Measurements from ENCODE around the gene NACA2.
"Not testable (repeated sequence)": the region's sequence is repeated elsewhere in the genome, so short reads cannot be mapped to it uniquely, and the experiment has no call there.

NACA2 gene

DNA sequence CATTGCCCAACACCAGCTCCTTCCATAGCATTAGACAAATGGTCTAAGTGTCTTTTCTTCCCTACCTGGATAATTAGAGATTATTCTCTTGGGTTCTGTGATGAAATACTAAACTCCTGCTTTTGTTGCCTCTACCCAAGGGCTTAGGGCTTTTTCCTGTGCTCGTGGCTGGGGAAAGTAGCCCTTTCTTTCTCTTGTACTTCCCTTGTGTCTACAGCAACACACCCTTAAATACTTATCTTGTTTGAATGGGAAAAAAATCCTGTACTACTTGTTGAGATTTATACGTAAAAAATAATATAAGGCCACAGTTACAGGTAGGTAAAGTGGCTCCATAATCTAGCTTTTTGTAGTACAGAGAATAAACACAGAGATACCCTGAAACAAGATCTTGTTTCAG, 7.0 kb upstream of the NACA2 start:
- no peak for DNase-seq

DNA sequence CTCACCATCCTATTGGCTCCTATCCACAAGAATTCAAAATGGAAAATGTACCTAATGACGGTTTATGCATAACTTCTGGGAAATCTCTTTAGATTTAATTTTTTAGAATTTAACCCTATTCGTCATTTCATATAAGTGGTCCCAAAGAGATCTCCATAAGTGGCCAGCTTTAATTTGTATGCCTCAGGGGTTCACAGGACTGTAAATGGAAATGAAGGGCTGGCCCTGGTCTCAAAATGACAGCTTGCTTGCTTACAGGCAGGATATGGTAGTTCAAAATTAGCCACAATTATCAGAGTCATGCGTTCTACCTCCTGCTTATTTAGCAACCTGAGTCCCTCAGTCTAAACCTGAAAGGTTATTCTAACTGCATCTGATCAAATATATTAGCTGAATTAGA, 6.6 kb upstream of the NACA2 start:
- peak; percentile 95 for DNase-seq

DNA sequence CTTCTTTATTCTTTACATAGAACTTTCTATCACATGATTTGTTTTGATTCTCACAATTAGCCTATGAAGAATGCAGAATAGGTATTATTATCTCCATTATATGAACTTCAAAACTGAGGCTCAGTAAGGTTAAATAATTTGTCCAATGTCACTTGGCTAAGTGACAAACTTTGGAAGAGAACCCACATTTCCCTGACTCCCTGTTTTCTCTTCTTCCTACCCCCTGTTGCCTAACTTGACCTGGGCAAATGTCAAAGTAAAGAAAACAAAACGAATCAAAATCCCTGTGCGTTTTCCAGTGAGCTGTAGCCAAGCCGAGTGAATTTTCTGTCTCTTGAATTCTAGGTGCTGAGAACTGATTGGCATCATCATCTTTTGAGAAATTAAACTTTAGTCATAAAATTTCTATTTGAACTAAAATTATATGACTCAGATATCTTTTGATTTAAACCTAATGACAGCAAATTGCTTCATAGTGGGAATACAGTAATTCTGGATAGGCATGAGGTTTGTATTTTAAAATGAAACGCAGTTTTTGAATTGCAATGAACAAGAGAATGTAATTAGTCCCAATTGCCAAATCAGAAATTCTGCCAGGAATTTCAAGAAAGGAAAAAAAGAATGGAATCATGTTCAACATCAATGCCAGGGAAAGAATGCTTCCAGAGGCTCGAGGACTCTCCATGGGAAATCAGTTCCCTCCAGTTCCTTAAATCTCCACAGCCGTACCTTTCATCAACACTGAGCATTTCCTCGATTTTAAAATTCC, 4.6 kb upstream of the NACA2 start:
- no peak for DNase-seq

DNA sequence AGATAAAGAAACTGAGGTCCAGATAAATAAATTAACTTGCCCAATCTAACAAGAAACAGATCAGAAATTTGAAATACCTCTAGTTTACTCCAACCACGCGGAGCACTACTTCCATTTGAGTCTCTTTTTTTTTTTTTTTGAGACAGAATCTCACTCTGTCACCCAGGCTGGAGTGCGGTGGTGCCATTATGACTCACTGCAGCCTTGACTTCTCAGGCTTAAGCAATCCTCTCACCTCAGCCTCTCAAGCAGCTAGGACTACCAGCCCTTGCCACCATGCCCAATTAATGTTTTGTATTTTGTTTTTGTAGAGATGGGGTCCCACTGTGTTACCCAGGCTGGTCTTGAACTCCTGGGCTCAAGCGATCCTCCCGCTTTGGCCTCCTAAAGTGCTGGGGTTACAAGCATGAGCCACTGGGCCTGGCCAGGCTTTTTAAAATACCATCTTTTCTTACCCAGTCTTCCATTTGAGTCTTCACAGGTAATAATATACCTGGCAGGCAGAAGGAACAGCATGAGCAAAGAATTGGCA, 3.3 kb upstream of the NACA2 start:
- DNase-seq, result peak; percentile 8

DNA sequence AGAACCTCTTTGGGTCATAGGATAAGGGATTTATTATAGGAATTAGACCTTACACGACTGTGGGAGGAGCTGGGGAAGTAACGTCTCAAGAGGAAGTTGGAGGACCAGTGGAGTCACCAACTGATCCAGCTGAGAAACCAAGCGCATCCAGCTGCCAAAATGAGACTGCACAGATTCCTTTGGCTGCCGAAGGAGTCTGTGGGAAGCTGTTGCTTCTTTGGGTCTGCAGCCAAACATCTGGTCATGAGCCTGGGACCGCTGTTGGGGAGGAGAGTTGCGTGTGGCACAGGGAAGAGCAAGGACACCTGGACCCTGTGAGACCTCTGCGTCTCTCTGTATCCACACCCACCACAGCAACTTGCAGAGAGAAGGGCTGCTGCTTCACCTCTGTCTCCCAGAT, 2.4 kb upstream of the NACA2 start:
- DNase-seq, result no peak

DNA sequence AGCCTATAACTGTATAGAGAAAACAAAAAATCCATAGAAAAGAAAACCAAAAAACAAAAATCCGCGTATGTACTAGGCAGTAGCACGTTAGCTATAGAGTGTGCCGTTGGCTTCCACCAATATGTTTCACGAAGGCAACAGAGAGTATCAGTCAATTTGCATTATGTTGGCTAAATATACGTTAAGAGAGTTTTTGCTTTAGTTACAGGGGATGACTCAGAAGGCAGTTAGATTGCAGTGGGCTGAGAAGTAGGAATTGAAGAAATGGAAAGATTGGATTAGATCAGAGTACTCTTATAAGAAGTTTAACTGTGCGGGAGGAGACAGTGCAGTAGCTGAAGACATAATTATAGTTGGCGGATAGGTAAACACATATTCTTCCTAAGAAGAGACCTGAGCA, 911 bp upstream of the NACA2 start:
- peak; percentile 22 for DNase-seq

DNA sequence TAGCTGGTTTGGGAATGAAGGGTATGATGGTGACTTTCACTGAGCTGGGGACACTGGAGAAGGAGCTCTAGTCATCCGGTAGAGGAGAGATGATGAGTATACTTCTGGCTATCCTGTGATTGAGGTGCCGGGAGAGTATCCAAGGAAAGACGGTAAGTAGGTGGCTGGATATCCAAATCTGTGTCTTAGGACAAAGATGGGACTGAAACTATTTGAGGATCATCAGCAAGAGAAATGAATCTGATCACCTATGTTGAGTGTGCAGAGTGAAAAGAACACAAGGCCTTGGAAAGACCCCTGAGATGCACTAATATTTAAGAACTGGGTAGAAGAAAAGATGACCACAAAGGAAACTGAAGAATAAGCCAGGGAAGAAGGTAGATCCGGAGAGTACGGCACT, 1.0 kb downstream of the NACA2 start:
- DNase-seq, result no peak

DNA sequence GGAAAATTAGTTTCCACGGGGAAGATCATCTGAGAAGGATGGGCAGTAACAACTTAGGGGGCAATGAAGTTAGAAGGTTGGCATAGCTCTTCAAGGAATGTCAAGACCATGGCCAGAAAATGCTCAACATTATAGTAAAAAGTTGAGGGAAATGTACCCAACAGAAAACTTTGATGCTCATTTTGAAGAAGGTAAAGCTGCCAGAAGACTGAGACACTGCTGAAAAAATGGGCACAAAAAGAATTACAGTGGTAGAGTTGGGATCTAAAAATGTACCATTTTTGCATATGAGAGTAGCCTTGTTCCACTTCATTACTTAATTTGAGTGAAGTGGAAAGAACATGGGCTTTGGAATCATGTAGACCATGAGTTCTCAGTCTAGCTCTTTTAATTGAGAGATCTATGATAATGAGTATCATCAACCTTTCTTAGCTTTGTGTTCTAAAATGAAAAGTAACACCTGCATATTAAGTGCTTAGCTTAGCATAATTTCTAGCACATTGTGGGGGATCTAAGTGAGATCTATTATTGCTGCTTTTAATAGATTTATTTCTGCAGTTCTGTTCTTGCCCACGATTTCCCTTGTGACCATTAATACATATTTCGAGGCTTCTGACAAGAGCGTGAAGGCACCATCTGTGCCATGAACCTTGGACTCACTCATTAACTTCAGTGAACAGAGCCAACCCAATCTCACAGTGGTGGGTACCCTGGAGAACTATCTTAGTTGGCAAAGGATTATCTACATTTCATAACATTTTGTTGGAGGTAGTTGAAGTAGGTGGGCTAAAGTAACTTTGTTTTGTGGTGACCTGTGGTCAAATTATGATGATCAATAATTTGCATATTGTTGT, 3.0 kb downstream of the NACA2 start:
- DNase-seq, result peak; percentile 80

DNA sequence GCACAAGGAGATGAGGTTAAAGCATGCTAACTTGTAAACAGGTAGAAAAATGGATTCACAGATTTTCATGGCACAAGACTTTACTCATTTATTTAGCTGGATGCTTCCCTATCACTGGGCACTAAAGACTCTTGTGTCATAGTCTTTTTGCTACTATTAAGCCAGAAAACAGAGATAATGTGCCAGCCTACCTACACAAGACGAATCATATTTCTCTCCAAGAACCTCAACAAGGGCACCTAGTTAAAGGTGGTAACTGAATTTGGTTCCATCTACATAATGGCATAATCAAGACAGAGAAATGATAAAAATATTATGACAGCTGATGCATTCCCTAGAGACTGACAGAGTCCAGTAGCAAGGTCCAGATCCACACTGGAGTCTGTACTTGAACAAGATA, 3.8 kb downstream of the NACA2 start:
- DNase-seq, result no peak

DNA sequence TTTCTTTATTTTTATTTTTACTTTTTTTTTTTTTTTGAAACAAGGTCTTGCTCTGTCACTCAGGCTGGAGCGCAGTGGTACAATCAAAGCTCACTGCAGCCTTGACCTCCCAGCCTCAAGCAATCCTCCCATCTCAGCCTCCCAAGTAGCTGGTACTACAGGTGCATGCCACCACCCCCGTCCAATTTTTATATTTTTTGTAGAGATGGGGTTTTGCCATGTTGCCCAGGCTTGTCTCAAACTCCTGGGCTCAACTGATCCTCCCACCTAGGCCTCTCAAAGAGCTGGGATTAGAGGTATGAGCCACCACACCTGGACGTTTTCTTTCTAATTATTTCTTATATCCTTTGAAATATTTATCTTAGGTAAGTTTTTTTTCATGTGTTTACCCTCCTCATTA, 4.4 kb downstream of the NACA2 start:
- not testable (repeated sequence) for DNase-seq

DNA sequence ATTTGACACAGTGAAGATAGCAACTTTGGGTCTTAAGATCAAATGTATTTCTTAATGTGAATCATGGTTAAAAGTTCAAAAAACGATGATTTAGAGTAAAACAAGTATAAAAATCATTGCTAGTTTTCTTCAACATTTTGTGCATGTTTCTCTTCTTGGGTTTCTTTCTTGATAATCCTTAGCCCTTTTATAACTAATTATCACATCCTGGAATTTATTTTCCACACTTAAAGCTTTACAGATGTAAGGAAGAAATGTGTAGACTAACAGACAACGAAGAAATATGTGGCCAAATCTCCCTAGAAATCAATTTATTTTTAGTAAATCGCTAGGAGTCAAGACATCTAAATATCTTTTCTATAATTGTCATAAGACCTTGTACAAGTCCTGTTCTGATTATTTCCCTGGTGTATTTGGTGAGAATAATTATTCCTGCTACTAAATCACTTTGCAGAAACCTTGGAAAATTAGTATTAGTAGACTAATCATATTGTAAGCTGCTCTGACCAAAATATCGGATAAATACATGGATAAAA, 4.9 kb downstream of the NACA2 start:
- no peak for DNase-seq

DNA sequence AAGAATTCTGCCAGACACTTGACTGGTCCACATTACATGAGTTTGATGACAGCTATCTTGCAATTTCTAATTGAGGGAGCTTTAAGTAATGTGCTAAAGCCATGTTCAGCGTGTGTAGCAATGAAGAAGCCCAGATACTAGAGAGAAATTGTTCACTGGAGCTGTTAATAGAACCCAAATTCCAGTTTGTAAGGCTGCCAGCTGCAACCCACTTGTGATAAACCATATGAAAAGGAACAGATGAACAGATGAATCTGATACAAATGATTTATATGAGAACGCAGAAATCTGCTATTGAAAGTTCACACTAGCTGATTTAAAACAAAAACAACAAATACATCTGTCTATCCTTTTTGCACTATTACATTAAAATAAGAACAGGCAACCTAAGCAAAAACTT, 6.2 kb downstream of the NACA2 start:
- no peak for DNase-seq

DNA sequence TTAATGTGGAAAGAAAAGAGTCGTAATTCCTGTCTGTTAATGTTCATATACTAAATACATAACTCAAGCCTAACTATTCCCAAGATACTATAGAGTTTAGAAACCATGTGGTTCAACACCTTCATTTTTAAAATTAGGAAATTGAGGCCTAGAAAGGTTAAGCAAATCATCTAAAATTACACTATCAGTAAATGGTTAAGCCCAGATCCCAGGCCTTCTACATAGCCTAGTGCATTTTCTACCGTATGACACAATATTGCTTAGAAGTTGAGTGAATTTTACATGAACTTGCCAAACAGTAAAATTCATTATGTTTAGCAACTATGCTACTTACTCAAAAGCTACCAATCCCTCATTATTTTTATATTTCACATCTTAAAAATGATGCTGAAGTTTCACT, 6.8 kb downstream of the NACA2 start:
- no peak for DNase-seq

DNA sequence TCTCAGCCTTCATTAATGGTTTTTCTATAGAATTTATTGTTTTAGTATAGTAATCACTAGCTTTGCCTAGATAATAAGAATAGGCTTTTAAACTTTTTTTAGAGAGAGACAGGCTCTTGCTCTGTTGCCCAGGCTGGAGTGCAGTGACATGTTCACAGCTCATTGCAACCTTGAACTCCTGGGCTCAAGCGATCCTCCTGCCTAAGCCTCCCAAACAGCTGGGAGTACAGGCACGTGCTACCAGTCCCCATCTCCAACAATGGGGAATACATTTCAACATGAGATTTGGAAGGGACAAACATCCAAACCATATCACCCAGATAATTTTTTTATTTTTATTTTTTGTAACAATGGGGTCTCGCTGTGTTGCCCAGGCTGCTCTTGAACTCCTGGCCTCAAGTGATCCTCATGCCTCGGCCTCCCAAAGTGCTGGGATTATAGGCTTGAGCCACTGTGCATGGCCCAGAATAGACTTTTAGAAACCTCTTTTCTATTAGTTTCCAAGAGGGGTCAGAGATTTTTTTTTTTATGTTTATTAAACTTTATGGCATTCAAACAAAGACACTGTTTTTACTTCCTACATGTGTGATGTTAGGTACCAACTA, 7.3 kb downstream of the NACA2 start:
- DNase-seq, result no peak

DNA sequence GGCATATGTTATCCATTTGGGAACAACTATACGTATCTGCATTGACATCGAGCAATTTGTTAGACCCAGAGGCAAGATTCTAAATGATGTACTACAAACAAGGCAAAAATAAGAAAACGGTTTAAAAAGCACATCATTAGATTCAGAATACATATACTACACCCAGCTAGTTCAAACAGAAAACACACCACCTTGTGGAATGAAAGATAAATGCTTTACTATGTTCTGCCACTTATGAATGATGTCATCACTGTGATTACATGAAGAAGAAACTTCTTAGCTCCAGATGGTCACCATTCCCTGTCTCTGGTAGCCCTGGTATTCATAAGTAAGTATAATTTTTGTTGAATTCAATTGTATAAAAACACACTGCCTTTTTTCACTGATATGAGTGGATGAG, 7.8 kb downstream of the NACA2 start:
- DNase-seq, result peak; percentile 86

DNA sequence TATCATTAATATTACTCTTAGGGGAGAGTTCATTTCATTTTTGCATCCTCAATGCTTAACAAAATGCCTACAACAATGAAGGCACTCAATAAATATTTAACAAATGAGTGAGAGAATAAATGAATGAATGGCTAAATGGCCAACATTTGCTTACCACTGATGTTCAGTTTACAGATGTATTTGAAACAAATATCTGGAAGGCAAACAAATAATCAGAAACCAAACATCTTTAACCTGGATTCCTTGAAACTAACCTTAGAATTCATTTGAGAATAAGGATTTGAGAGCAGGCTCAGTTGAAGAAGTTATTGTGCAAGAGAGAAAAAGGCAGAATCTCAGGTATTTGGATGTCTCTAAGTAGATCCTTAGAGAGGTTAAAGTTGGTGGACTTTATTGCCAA, 8.4 kb downstream of the NACA2 start:
- DNase-seq, result no peak

DNA sequence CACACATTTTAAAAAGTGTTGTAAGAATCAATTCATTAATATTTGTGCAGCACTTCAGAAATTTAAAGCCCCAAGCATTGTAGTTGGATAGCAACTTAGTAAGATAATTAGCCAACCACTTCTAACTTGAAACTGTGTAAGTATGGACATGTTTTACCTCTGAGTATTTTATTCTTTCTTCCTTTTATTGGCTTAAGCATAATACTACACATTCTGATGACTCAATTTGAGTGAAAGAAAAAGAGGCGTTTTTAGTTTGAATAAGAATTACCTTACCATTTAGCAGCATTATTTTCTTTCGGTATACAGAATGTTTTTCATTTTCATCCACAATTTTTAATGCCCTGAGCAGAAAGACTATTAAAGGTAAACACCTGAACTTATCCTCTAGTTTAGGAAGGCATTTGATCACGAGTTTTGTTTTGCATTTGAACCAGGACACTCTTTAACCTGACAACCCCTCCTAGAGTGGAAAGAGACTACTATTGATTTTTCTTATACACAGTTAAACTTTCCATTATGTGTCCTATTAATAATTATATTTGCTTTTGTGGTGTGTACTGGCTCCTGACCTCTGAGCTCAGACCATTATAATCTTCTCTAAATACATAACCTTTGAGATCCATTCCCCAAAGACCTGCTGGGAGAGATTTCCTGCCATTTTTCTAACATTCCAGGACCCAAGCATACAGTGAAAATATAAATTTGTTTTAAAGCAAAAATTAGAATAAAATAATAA, 9.2 kb downstream of the NACA2 start:
- peak; percentile 16 for DNase-seq

DNA sequence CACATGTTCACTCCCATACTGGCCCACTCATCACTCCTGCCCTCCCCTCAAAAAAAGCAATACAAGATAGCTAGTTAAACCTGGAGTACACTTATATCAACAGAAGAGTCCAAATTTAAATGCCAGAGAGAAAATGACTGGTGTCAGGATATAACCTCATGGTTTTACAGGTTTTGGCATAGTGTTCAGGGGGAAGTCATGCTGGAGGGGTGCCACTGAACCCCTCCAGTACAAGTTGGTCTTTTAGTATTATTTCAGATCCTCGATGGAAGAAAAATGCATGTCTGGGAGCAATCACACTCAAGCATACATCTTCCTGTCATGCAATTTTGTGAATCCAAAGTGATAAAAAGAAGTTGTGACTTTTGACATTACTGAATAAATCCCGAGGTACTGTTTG, 10.5 kb downstream of the NACA2 start:
- no peak for DNase-seq

DNA sequence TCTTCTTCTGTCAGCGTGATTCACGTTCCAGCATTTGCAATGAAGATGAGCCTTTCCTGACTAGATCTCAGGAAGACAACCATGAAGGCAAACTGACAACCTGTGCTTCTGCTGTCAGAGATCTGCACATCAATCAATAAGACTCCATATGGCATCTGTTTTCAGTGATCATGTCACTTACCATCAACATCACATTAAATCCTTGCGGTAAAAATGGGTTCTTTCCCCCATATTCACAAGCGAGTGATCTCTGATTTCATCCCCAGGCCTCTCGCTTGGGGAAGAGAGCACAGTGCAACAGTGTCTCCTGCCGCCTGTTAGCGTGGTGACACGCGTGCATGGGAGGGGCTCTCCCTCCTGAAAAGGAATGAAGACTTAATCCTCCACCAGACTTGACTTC, 11.1 kb downstream of the NACA2 start:
- DNase-seq, result no peak

DNA sequence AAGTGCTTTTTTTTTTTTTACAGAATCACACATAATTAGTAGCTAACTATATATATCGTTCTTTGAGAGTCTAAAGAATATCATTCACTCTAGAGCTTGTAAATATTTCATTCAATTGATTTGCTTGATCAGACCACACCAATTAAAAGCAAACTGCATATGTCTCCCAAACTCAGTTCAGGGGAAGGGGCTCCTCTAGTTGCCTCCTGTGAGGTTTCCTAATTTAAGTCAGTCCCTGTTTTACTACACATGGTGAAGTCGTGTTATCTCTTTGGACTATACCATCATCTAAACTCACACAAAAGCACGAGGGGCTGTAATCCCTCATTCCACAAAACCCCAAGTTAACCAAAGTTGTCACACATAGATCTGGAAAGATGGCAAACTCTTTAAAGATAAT, 11.7 kb downstream of the NACA2 start:
- no peak for DNase-seq

DNA sequence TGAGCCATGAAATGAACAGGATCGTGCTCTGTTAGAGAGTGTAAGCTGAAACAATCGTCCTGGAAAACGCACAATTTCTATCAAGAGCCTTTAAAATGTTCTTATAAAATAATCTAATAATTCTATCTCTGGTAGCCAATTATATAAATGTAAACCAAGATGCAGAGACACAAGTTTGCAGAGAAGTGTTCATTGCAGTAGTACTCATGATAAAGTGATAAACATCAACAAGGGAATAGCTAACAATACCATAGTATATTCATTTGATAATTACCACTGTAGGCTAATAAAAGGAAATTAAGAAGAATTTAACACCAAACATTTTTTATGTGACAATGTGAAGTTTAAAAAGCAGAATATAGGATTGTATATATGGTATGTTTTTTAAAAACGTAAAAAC, 12.4 kb downstream of the NACA2 start:
- no peak for DNase-seq

DNA sequence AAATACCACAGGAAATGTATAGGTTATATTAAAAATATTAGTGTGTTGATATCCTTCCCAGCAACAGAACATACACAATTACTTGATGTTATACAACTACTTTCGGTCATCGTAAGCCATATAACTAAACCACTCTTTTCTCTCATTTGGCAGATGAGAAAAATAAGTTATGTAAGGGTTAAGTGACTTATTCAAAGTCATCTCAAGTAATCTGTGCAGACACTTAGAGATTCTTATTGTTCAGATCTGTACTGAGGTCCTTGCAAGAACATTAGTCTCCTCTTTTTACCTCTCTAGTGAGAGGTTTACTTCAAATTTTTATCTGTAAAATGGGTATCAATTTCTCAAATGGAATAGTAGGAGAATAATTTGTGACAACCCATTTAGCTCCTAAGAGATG, 15.0 kb downstream of the NACA2 start:
- DNase-seq, result no peak

Measured in NCI-H69 (cell line).